Brain microvascular endothelial cell (primary cell): ENCODE data around the gene SOCS7.
A peak's percentile ranks its signal among the peaks of the same experiment; 100 is the strongest.

Source experiments
- DNase-seq: peaks from one replicate; pipeline ENCODE4 v3.0.0-alpha.2; 2020
- H3K27ac ChIP-seq: fragments of 250-450 bp; sonication (Bioruptor Pico); 2 replicates; pipeline ENCODE4 v1.5.1; 2020; ENCODE audit warnings: mild to moderate bottlenecking, moderate library complexity
- H3K27me3 ChIP-seq: fragments of 250-450 bp; sonication (Bioruptor Pico); replicated peaks from 2 replicates; pipeline ENCODE4 v1.5.1; 2020; ENCODE audit warnings: mild to moderate bottlenecking
- H3K36me3 ChIP-seq: fragments of 250-450 bp; sonication (Bioruptor Pico); replicated peaks from 2 replicates; pipeline ENCODE4 v1.5.1; 2020; ENCODE audit warnings: mild to moderate bottlenecking
- H3K4me3 ChIP-seq: 2 replicates; pipeline ENCODE4 v1.5.1; 2011; ENCODE audit warnings: low read depth, mild to moderate bottlenecking, control low read depth, low read length, moderate library complexity
- in situ Hi-C: cut with HindIII; loops from 2 replicates; pipeline ENCODE4 v1.10.0; 2017; ENCODE audit warnings: low sequenced_read_pairs, low pct_ligation_motif_present
- TF ChIP-seq, protein P1 (sequence below): IDR thresholded peaks from 2 replicates; pipeline ENCODE4 v1.5.1; 2011; ENCODE audit warnings: low read depth, mild to moderate bottlenecking, moderate library complexity, low read length, control low read depth, inconsistent platforms; ENCODE audit errors: missing control alignments

SOCS7 gene

DNA sequence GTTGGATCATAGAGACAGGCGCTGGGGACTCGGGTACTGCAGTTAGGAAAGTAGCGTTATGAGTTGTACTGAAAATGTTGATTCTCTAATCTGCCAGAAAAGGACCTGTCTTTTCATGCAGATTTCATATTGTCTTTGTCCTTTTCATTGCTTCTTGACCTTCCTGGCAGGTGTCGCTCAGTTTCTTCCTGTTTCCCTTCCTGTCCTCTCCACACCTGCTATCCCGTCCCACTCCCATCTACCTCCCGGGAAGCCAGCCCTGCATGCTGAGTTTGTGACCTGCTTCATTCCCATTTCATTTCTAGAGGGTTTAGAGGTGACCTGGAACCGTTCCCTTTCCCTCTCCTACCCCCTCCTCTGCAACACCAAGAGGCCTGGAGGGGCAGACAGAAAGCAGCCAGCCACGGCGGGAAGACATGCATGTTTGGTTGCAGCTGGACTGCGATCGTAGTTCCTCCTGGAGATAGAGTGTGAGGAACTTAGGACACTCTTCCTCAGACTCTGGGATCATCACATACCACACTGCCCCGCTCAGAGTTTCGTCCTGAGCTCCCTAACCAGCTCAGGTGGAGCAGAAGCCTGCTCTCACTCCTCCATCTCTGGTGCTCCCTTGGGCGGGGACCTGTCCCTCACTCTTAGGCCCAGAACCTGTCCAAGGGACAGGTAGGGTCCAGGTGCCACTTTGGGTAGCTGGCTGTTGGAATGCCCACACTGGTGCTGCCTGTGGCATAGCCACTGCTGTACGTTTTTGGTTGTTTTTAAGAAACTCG, 52.7 kb downstream of the SOCS7 start:
- in situ Hi-C loops, result no loop called here
- H3K4me3 ChIP-seq, result no peak overlapping the region
- peaks cover 3% of the 10 kb centered on the region for H3K36me3 ChIP-seq
- DNase-seq, result no peak
- no peaks in the 10 kb centered on the region for H3K27me3 ChIP-seq
- TF ChIP-seq, protein P1, sequence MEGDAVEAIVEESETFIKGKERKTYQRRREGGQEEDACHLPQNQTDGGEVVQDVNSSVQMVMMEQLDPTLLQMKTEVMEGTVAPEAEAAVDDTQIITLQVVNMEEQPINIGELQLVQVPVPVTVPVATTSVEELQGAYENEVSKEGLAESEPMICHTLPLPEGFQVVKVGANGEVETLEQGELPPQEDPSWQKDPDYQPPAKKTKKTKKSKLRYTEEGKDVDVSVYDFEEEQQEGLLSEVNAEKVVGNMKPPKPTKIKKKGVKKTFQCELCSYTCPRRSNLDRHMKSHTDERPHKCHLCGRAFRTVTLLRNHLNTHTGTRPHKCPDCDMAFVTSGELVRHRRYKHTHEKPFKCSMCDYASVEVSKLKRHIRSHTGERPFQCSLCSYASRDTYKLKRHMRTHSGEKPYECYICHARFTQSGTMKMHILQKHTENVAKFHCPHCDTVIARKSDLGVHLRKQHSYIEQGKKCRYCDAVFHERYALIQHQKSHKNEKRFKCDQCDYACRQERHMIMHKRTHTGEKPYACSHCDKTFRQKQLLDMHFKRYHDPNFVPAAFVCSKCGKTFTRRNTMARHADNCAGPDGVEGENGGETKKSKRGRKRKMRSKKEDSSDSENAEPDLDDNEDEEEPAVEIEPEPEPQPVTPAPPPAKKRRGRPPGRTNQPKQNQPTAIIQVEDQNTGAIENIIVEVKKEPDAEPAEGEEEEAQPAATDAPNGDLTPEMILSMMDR, result no peak
- H3K27ac ChIP-seq, result no peak overlapping the region

GRCh38 chr17:38405654-38406053, 54.0 kb downstream of the SOCS7 start:
- Histone ChIP-seq H3K4me3 (no peak overlapping the region), H3K27me3 (no peaks in the 10 kb centered on the region), H3K27ac (no peak overlapping the region), H3K36me3 (no peaks in the 10 kb centered on the region)
- in situ Hi-C loops, result no loop called here
- TF ChIP-seq, protein P1, result no peak
- no peak for DNase-seq

- no peaks in the 10 kb centered on the region for H3K27me3 ChIP-seq
- TF ChIP-seq, protein P1, result no peak
- DNase-seq, result no peak
These were observed 58.6 kb downstream of the SOCS7 start for GRCh38 chr17:38410201-38410600.

DNA sequence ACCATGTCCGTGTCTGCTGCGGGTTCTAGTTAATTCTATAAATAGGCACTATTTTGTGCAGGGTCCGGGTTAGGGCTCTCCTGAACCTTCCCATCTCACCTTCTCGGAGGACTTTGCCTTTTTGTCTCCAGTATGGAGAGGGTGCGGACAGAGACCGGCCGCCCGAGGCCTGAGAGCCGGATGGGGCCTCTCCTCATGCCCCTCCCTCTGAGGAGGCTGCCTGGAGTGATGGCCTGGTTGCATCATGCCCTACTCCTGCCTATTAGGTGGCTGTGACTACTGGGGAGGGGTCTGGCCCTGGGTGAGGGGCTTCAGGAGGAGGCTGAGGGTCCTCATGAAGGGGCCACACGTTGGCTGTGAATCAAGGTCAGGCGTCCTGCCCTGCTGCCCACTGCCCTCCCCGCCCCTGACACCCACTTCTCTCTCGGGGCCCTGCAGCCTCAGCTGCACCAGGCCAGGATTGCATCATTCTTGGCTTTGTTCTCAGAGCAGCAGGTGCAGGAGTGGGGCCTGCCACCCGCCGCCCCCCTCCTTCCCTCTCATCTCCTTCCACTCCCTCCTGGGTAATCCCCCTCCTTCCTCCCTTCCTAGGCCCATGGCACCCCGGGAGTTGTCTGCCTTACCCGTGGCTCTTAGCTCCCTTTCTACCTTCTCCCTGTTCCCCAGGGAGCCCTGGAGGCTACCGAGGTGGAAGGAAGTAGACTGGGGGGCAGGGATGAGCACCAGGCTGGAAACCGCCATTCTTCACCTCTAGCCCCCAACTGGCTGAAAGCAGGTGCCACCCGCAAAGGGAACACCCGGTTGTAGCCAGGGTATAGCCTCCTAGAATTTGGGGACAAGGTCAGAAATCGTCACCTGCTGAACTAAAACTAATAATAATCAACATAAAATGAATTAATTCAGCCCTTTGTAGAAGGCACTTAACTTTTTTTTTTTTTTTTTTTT, 63.9 kb downstream of the SOCS7 start:
- Histone ChIP-seq H3K36me3 (no peaks in the 10 kb centered on the region), H3K4me3 (peak overlapping the region; percentile 39), H3K27me3 (peaks cover 14% of the 10 kb centered on the region), H3K27ac (no peak overlapping the region)
- DNase-seq, result peak; percentile 31
- TF ChIP-seq, protein P1, result no peak
- in situ Hi-C loops, result no loop called here

More at GRCh38 chr17:38410201-38410600, 58.6 kb downstream of the SOCS7 start:
- Histone ChIP-seq H3K27ac (no peak overlapping the region), H3K36me3 (no peaks in the 10 kb centered on the region), H3K4me3 (no peak overlapping the region)
- in situ Hi-C loops, result no loop called here

DNA sequence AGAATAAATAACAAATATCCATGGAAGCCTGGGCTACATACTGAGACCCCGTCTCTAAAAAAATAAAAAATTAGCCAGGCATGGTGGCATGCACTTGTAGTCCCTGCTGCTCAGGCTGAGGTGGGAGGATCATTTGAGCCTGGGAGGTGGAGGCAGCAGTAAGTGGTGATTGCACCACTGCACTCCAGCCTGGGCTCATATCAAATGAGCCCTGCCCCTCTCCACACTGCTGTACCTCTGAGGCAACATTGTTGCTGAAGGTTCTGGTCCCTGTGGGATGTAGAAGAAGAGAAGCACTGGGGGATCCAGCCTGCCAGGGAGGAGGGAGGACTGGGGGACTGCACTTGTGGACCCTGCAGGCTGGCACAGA, 65.2 kb downstream of the SOCS7 start:
- in situ Hi-C loops, result no loop called here
- peaks cover 14% of the 10 kb centered on the region for H3K27me3 ChIP-seq
- H3K4me3 ChIP-seq, result no peak overlapping the region
- TF ChIP-seq, protein P1, result no peak
- H3K27ac ChIP-seq, result no peak overlapping the region
- no peaks in the 10 kb centered on the region for H3K36me3 ChIP-seq
- DNase-seq, result no peak
